C4-2B (cell line): Measurements from ENCODE around the gene LAMA5.

Experiments used
- CTCF ChIP-seq: fragments of 450-650 bp; conservative IDR thresholded peaks from 2 replicates; pipeline ENCODE4 v1.5.1; 2017; ENCODE audit warnings: mild to moderate bottlenecking
- ZFX ChIP-seq: fragments of 450-650 bp; IDR thresholded peaks from 2 replicates; pipeline ENCODE4 v1.6.1; 2017

- TF ChIP-seq CTCF (no peak), ZFX (no peak)
Observed at GRCh38 chr20:62321521-62321948, 45.6 kb downstream of the LAMA5 start.
